ENCODE data around the gene PROZ. TPM values are rescaled to one million over a fixed set of nuclear protein-coding genes. Genes with fewer than 3 reads are reported as not detected.

The PROZ gene
- total RNA-seq, 1 experiment from 2014 or later = not detected

DNA sequence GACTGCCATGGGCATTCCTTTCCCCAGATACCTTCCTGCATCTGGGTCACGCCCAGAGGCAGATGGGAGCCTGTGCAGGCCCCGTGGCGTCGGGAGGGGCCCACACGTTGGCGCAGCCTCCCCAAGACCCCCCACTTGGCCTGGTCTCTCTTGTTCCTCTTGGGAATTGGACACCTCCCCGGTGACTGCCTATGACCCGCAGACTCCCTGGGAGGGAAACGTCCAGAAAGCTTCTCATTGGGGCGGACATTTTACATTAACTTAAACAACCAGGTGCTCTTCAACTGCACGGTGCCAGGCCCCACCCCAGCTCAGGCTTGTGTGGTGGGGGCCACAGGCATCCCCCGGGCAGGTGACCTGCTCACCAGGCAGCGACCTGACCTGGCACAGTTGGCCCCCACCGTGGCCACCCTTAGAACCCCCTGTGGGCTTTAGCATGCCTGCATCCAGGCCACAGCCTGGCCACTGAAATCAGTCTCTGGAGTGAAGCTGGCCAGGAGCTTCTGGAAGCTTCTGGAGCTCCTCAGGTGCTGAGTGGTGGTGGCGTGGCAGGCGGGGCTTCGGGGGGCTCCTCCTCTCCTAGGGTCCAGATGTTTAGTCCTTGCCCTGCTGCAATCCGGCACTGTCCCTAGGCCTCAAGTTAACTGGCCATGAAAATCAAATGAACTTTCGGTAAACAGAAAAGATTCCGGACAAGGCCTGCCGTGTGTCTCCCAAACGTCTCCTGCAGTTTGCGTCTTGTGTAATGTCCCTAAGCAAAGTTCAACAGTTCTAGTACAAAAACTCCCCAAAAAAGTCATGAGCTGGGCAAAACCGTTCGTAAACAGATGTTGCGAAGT, 8.5 kb upstream of the PROZ start:
- no peaks in the 10 kb centered on the region for H3K27me3 ChIP-seq (ENCODE audit: low read length)
- H3K79me2 ChIP-seq (ENCODE audit: low read length) = no peaks in the 10 kb centered on the region
- POLR2A ChIA-PET (ENCODE audit: unreplicated experiment) = no interaction called here
- intact Hi-C loops (cut with micrococcal nuclease) = no loop called here
- H3K9ac ChIP-seq (ENCODE audit: low read length) = no peak overlapping the region
- no peak for DNase-seq
- no peak overlapping the region for H3K4me2 ChIP-seq (ENCODE audit: low read length)
- H3K36me3 ChIP-seq (ENCODE audit: low read depth, low read length) = no peaks in the 10 kb centered on the region
- TF ChIP-seq EZH2phosphoT487 (IDR thresholded peaks at IDR 0.05; ENCODE audit: borderline replicate concordance, low read length) = no peak
- TF ChIP-seq, protein P1, sequence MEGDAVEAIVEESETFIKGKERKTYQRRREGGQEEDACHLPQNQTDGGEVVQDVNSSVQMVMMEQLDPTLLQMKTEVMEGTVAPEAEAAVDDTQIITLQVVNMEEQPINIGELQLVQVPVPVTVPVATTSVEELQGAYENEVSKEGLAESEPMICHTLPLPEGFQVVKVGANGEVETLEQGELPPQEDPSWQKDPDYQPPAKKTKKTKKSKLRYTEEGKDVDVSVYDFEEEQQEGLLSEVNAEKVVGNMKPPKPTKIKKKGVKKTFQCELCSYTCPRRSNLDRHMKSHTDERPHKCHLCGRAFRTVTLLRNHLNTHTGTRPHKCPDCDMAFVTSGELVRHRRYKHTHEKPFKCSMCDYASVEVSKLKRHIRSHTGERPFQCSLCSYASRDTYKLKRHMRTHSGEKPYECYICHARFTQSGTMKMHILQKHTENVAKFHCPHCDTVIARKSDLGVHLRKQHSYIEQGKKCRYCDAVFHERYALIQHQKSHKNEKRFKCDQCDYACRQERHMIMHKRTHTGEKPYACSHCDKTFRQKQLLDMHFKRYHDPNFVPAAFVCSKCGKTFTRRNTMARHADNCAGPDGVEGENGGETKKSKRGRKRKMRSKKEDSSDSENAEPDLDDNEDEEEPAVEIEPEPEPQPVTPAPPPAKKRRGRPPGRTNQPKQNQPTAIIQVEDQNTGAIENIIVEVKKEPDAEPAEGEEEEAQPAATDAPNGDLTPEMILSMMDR (conservative IDR thresholded peaks at IDR 0.05; ENCODE audit: low read depth, low read length) = no peak
- TF ChIP-seq EZH2 (IDR thresholded peaks at IDR 0.05; ENCODE audit: low read length, unreplicated experiment) = no peak
- no peak overlapping the region for H3K27ac ChIP-seq (ENCODE audit: low read length)
- H3K4me1 ChIP-seq (ENCODE audit: insufficient read depth, low read length) = peaks cover 16% of the 10 kb centered on the region
- no peaks in the 10 kb centered on the region for H3F3A ChIP-seq (ENCODE audit: low read length, unreplicated experiment)
- no peaks in the 10 kb centered on the region for H3K9me3 ChIP-seq (ENCODE audit: low read length)
- no peak overlapping the region for H3K4me3 ChIP-seq (ENCODE audit: low read length)
- ATAC-seq = no peak
- no peaks in the 10 kb centered on the region for H3K9me2 ChIP-seq (replicated peaks; ENCODE audit: low read length)
- H2AFZ ChIP-seq (ENCODE audit: low read length) = no peak overlapping the region
- no peaks in the 10 kb centered on the region for H4K20me1 ChIP-seq (ENCODE audit: low read length)
- BruUV-seq (replicated peaks) = no TSS peak
- CTCF ChIA-PET = no interaction called here

DNA sequence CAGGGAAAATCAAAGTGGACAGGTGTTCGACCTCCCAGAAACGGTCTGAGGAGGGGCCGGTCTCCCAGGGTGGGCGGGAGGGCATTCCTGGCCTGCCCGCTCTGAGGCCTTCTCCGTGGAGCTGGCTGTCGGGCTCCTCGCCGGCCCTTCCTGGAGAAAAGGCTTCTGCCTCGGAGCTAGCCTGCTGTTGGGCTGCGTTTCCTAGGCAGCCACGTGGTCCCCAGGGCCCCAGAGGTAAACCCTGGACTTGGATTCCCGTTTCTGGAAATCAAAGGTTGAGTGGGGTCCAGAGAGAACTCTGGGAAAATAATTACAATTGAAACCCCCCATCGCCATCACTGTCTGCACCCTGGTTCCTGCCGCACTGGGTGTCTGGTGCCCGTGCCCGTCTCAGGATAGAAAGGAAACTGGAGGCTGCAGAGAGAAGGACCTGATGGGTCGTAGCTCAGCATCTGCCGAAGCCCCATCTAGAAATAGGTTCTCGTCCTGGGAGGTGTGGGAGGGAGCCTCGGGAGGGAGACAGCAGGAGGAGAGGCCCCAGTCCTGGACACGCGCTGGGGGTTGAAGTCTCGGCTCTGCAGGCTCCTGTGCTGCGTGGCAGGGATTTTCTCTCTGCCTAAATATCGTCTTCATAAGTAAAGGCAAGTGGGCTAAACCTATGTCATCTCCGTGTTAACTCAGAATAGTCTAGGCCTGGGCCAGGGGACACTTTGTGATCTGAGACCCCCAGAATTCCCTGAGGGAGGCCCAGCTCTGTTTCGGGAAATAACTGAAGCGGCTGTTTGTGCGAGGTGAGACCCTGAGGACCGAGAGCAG, 7.7 kb upstream of the PROZ start:
- no peak overlapping the region for H3K4me2 ChIP-seq (ENCODE audit: low read length)
- H3K9me3 ChIP-seq (ENCODE audit: low read length) = no peaks in the 10 kb centered on the region
- TF ChIP-seq, protein P1 (conservative IDR thresholded peaks at IDR 0.05; ENCODE audit: low read depth, low read length) = no peak
- TF ChIP-seq EZH2phosphoT487 (IDR thresholded peaks at IDR 0.05; ENCODE audit: borderline replicate concordance, low read length) = no peak
- no peak for TF ChIP-seq EZH2 (IDR thresholded peaks at IDR 0.05; ENCODE audit: low read length, unreplicated experiment)
- peaks cover 16% of the 10 kb centered on the region for H3K4me1 ChIP-seq (ENCODE audit: insufficient read depth, low read length)
- H3K27me3 ChIP-seq (ENCODE audit: low read length) = no peaks in the 10 kb centered on the region
- H3K9me2 ChIP-seq (replicated peaks; ENCODE audit: low read length) = no peaks in the 10 kb centered on the region
- ATAC-seq (no peak), DNase-seq (no peak)
- no peaks in the 10 kb centered on the region for H4K20me1 ChIP-seq (ENCODE audit: low read length)
- no peak overlapping the region for H3K4me3 ChIP-seq (ENCODE audit: low read length)
- intact Hi-C loops (cut with micrococcal nuclease) = no loop called here
- no peak overlapping the region for H2AFZ ChIP-seq (ENCODE audit: low read length)
- no peak overlapping the region for H3K9ac ChIP-seq (ENCODE audit: low read length)
- ChIA-PET CTCF (no interaction called here), POLR2A (ENCODE audit: unreplicated experiment) (no interaction called here)
- no TSS peak for BruUV-seq (replicated peaks)
- no peaks in the 10 kb centered on the region for H3K36me3 ChIP-seq (ENCODE audit: low read depth, low read length)
- no peak overlapping the region for H3K27ac ChIP-seq (ENCODE audit: low read length)
- no peaks in the 10 kb centered on the region for H3K79me2 ChIP-seq (ENCODE audit: low read length)
- H3F3A ChIP-seq (ENCODE audit: low read length, unreplicated experiment) = no peaks in the 10 kb centered on the region

All from PC-3 (cell line).